Adrenal gland (tissue), 12 donors: ENCODE measurements around the gene MYL7. TPM values are rescaled to one million over a fixed set of nuclear protein-coding genes. Genes with fewer than 3 reads are reported as not detected.

Source experiments
- DNase-seq, 7 donors: peaks; one replicate each; pipeline ENCODE4 v3.0.0-alpha.2; 2019 to 2020
- H3K27ac ChIP-seq, 5 donors: fragments of 200-600 bp; sonication (generic) in 4 of 5; 1 replicate in 3 of 5; 2 replicates in 2 of 5; pipeline versions ENCODE4 v1.5.1 to v1.8.0; 2016 to 2020; ENCODE audit warnings: mild to moderate bottlenecking in 1 of 5
- H3K27me3 ChIP-seq: fragments of 200-600 bp; 2 replicates; pipeline ENCODE4 v1.8.0; 2021
- H3K36me3 ChIP-seq, 2 donors: fragments of 200-600 bp; replicated peaks in 1 of 2; 1 replicate in 1 of 2; 2 replicates in 1 of 2; pipeline versions ENCODE4 v1.5.1 to v1.8.0; 2018 to 2022
- H3K4me1 ChIP-seq, 2 donors: fragments of 200-600 bp; replicated peaks in 1 of 2; 1 replicate in 1 of 2; 2 replicates in 1 of 2; pipeline versions ENCODE4 v1.5.1 to v1.8.0; 2018 to 2021
- H3K4me3 ChIP-seq, 4 donors: fragments of 200-600 bp; sonication (generic) in 3 of 4; one replicate each; pipeline ENCODE4 v1.5.1; 2016 to 2018
- H3K9me3 ChIP-seq, 3 donors: fragments of 200-600 bp; sonication (generic) in 1 of 3; replicated peaks in 1 of 3; 1 replicate in 2 of 3; 2 replicates in 1 of 3; pipeline versions ENCODE4 v1.5.1 to v1.8.0; 2016 to 2021
- CTCF ChIP-seq, 6 experiments: fragments of 450-650 bp in 4 of 6; fragments of 200-600 bp in 2 of 6; sonication (generic) in 1 of 6; IDR thresholded peaks; 1 replicate in 5 of 6; 2 replicates in 1 of 6; pipeline versions ENCODE4 v1.5.1 to v1.8.0; 2016 to 2021; ENCODE audit warnings: antibody characterized with exemption in 6 of 6, mild to moderate bottlenecking in 2 of 6, moderate library complexity in 1 of 6
- POLR2A ChIP-seq, 2 donors: fragments of 450-650 bp; IDR thresholded peaks; one replicate each; pipeline ENCODE4 v1.6.1; 2017; ENCODE audit warnings: antibody characterized with exemption in 2 of 2, mild to moderate bottlenecking in 2 of 2, moderate library complexity in 1 of 2
- WGBS, 4 donors: extraction: QIAGEN DNeasy Blood & Tissue Kit in 2 of 4; methylation state at CpG; one replicate each; pipeline versions ENCODE4 v1.1.5 to v1.1.7; 2013 to 2017; 5-methylcytosine and 5-hydroxymethylcytosine counted together
- intact Hi-C, 2 donors: fragments of 100-400 bp; cut with DNase I; formaldehyde crosslinking; loops; one replicate each; pipeline versions ENCODE4 v1.14.1 to v1.15.0; 2022 to 2023
- polyA plus RNA-seq, 3 donors: library from polyadenylated mRNA; stranded (reverse); fragments of 200-250 nt in 2 of 3; fragments of 350-450 nt in 1 of 3; fragmentation: Illumina TruSeq in 1 of 3; extraction: RNeasy Lipid Tissue Mini Kit (QIAGEN cat#74804) in 1 of 3; gene quantifications; one replicate each; pipeline ENCODE4 v1.2.3, GENCODE V29; 2013 to 2014
- total RNA-seq, 9 donors: library from RNA; depleted of rRNA in 4 of 9; stranded (reverse); fragments of >200 nt in 4 of 9; fragments of 120-200 nt in 1 of 9; fragmentation: NEBNext Ultra II Directional in 1 of 9; extraction: Animal tissue kit (Norgen Biotek cat#: 25700) in 1 of 9; gene quantifications; one replicate each; pipeline versions ENCODE4 v1.1.0 to v1.2.4, GENCODE V29; 2013 to 2023
- donor health status: healthy with polysubstance abuse.
- donor health status: Bipolar disorder and iron deficiency.
- donor health status: DM: yes; HTN: yes; CAD: no.
- donor health status: DM: no; HTN: no; CAD: no.
- donor health status: DM: no; HTN: no; CAD: no.
- donor health status: DM: yes; HTN: yes; CAD: no.

Gene MYL7
- total and polyA plus RNA-seq, 12 donors: 0.17 to 3.5 (median 0.24) TPM; not detected in 9

DNA sequence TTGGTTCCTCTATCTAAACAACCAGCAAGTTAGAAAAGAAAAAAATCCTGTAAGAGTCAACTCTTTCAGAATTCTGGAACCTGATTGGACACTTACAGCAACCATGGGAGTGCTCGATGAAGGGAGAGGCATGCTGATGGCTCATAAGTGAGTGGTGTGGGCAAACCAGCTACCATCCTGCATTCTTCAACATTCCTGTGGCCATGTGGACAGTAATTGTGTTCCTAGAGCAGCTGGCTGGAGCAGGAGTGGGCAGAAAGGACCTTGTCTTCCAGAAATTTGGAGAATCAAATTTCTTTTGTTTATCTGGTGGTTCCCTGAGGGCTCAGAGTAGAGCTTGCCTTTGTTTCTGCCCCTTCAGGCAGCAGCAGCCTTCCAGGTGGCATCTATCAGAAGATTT, 22.5 kb upstream of the MYL7 start:
- no peak overlapping the region for H3K27ac ChIP-seq
- H3K4me1 ChIP-seq: no peaks in the 10 kb centered on the region
- 40 to 88% (median 57%) methylated on average over 1 of the region's 1 CpG for WGBS, 4 donors
- no peaks in the 10 kb centered on the region for H3K27me3 ChIP-seq
- no peak overlapping the region for H3K4me3 ChIP-seq
- H3K36me3 ChIP-seq: no peaks in the 10 kb centered on the region
- TF ChIP-seq CTCF (IDR thresholded peaks at IDR 0.05) (no peak), POLR2A (IDR thresholded peaks at IDR 0.05) (no peak)
- DNase-seq: no peak
- H3K9me3 ChIP-seq: no peaks in the 10 kb centered on the region
- intact Hi-C loops: no loop called here

DNA sequence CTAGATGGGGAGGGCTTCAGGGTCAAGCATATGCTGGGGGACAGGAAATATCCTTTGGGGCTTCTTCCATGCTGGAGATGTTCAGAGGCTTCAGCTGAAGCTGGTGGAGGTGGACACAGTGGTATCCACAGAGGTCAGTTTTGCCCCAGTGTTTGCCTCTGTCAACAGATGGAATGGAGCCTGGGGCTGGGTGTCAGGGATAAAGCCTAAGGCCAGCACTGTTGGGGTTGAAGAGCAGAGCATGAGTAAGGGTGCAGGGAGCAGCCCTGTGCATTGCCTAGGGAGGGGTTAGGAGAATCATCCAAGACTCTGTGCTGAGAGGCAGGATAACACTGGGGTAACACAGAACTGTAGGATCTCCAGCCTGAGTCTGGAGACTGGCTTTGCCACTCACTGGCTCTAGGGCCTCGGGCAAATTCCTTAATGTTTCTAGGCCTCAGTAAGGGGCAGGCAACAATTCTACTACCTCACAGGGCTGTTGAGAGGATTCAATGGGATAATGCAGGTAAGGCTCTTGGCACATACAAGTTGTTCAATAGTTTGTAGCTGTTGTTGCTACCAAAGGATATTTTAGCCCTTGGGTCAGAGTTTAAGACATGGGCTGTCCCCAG, 21.8 kb upstream of the MYL7 start:
- H3K9me3 ChIP-seq: no peaks in the 10 kb centered on the region
- no peaks in the 10 kb centered on the region for H3K27me3 ChIP-seq
- TF ChIP-seq CTCF (IDR thresholded peaks at IDR 0.05): no peak
- no peak for TF ChIP-seq POLR2A (IDR thresholded peaks at IDR 0.05)
- H3K27ac ChIP-seq: no peak overlapping the region
- no peak for DNase-seq
- intact Hi-C loops: no loop called here
- no peaks in the 10 kb centered on the region for H3K36me3 ChIP-seq
- H3K4me1 ChIP-seq: no peaks in the 10 kb centered on the region
- WGBS, 4 donors: 44 to 86% (median 59%) methylated on average over 1 of the region's 1 CpG
- no peak overlapping the region for H3K4me3 ChIP-seq

DNA sequence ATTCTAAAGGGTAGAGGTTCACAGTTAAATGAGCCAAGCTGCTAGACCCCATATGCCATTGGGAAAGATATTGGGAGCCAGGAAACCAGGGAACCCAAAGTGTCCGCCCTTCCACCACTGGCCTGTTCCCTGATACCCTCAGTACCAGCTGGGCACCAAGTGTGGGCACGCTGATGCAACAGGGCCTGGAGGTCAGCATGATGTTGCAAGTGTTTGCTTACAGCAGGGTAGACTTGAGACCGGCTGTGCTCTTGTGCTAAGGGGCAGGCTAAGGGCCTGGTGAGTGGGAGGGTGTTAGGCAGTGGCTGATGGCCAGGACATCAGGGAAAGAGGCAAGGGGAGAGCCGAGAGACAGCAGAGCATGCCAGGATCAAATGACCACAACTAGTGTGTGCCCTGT, 21.0 kb upstream of the MYL7 start:
- WGBS, 4 donors: 85 to 92% (median 86%) methylated on average over 4 of the region's 4 CpGs
- intact Hi-C loops: no loop called here
- no peaks in the 10 kb centered on the region for H3K9me3 ChIP-seq

GRCh38 chr7:44161371-44161770, 20.2 kb upstream of the MYL7 start:
- Histone ChIP-seq H3K4me1 (no peaks in the 10 kb centered on the region), H3K36me3 (no peaks in the 10 kb centered on the region), H3K4me3 (no peak overlapping the region), H3K27ac (no peak overlapping the region), H3K9me3 (no peaks in the 10 kb centered on the region), H3K27me3 (no peaks in the 10 kb centered on the region)
- DNase-seq: no peak
- WGBS, 4 donors: 92 to 100% (median 97%) methylated on average over 2 of the region's 2 CpGs
- intact Hi-C loops: no loop called here
- no peak for TF ChIP-seq POLR2A (IDR thresholded peaks at IDR 0.05)
- no peak for TF ChIP-seq CTCF (IDR thresholded peaks at IDR 0.05)

More for the DNA sequence above, 21.0 kb upstream of the MYL7 start:
- no peaks in the 10 kb centered on the region for H3K4me1 ChIP-seq
- no peaks in the 10 kb centered on the region for H3K36me3 ChIP-seq
- H3K4me3 ChIP-seq: no peak overlapping the region
- DNase-seq: no peak
- H3K27ac ChIP-seq: no peak overlapping the region
- H3K27me3 ChIP-seq: no peaks in the 10 kb centered on the region
- TF ChIP-seq POLR2A (IDR thresholded peaks at IDR 0.05) (no peak), CTCF (IDR thresholded peaks at IDR 0.05) (no peak)
